GM21381 (cell line): ENCODE measurements around the gene ZNF385B.

Experiments
- ATAC-seq: cut with Tn5 transposase; IDR thresholded peaks from one replicate; pipeline ENCODE4 v1.9.1; 2021; ENCODE audit warnings: mild to moderate bottlenecking, moderate library complexity; ENCODE audit not compliant: unreplicated experiment

ZNF385B gene

GRCh38 chr2:179454443-179455171 is 406.8 kb downstream of the ZNF385B start:
- no peak for ATAC-seq

- ATAC-seq: peak; percentile 74
Observed at GRCh38 chr2:179449010-179449409, 412.4 kb downstream of the ZNF385B start.

- ATAC-seq: no peak
Observed at GRCh38 chr2:179447839-179448447, 413.5 kb downstream of the ZNF385B start.

GRCh38 chr2:179447421-179447820 is 414.0 kb downstream of the ZNF385B start:
- ATAC-seq: no peak

GRCh38 chr2:179446476-179447141 is 414.8 kb downstream of the ZNF385B start:
- no peak for ATAC-seq

- ATAC-seq: no peak
Observed at GRCh38 chr2:179444056-179444455, 417.4 kb downstream of the ZNF385B start.

- no peak for ATAC-seq
Observed at GRCh38 chr2:179443180-179443579, 418.2 kb downstream of the ZNF385B start.

GRCh38 chr2:179442206-179442605 is 419.2 kb downstream of the ZNF385B start:
- ATAC-seq: no peak

- no peak for ATAC-seq
Observed at GRCh38 chr2:179441551-179441950, 419.9 kb downstream of the ZNF385B start.

GRCh38 chr2:179440642-179441251 is 420.7 kb downstream of the ZNF385B start:
- no peak for ATAC-seq

GRCh38 chr2:179438654-179439053 is 422.8 kb downstream of the ZNF385B start:
- ATAC-seq: no peak

- ATAC-seq: no peak
Observed at GRCh38 chr2:179437430-179437829, 424.0 kb downstream of the ZNF385B start.

- no peak for ATAC-seq
Observed at GRCh38 chr2:179435566-179435965, 425.8 kb downstream of the ZNF385B start.

- no peak for ATAC-seq
Observed at GRCh38 chr2:179435000-179435399, 426.4 kb downstream of the ZNF385B start.

GRCh38 chr2:179434357-179434756 is 427.1 kb downstream of the ZNF385B start:
- no peak for ATAC-seq

- ATAC-seq: no peak
Observed at GRCh38 chr2:179432751-179433150, 428.7 kb downstream of the ZNF385B start.

GRCh38 chr2:179429597-179429996 is 431.8 kb downstream of the ZNF385B start:
- ATAC-seq: no peak

GRCh38 chr2:179429060-179429471 is 432.3 kb downstream of the ZNF385B start:
- no peak for ATAC-seq

GRCh38 chr2:179428649-179429048 is 432.8 kb downstream of the ZNF385B start:
- no peak for ATAC-seq

- ATAC-seq: no peak
Observed at GRCh38 chr2:179427065-179427464, 434.3 kb downstream of the ZNF385B start.

- ATAC-seq: no peak
Observed at GRCh38 chr2:179424571-179424970, 436.8 kb downstream of the ZNF385B start.
